HCT116 (cell line): ENCODE measurements around the gene ALDH4A1. TPM values are rescaled to one million over a fixed set of nuclear protein-coding genes. Genes with fewer than 3 reads are reported as not detected.

Experiments used
- ATF3 ChIP-seq: IDR thresholded peaks from 2 replicates; pipeline ENCODE4 v1.6.1; 2012
- CBX3 ChIP-seq: IDR thresholded peaks from 2 replicates; pipeline ENCODE4 v1.6.1; 2012; ENCODE audit warnings: low read depth
- CTCF ChIP-seq, 3 experiments: fragments of 200-600 bp in 1 of 3; sonication (generic) in 1 of 3; IDR thresholded peaks in 2 of 3; conservative IDR thresholded peaks in 1 of 3; 2 replicates each; pipeline ENCODE4 v1.5.1; 2012 to 2017; ENCODE audit warnings: low read depth in 2 of 3, low read length in 2 of 3, antibody characterized with exemption in 1 of 3, borderline replicate concordance in 1 of 3, control low read depth in 1 of 3, mild to moderate bottlenecking in 1 of 3, mixed read lengths in 1 of 3, mixed run types in 1 of 3, moderate library complexity in 1 of 3; ENCODE audit not compliant: insufficient read depth in 1 of 3
- ELF1 ChIP-seq: IDR thresholded peaks from 2 replicates; pipeline ENCODE4 v1.6.1; 2012; ENCODE audit warnings: low read depth, borderline replicate concordance
- EZH2phosphoT487 ChIP-seq: fragments of 200-600 bp; IDR thresholded peaks from 2 replicates; pipeline ENCODE4 v1.6.1; 2018; ENCODE audit warnings: antibody characterized with exemption, borderline replicate concordance
- JUND ChIP-seq: IDR thresholded peaks from 2 replicates; pipeline ENCODE4 v1.6.1; 2012
- MAX ChIP-seq: IDR thresholded peaks from 2 replicates; pipeline ENCODE4 v1.6.1; 2012
- ZNF274 ChIP-seq: fragments of 200-500 bp; sonication (Bioruptor generic); IDR thresholded peaks from 2 replicates; pipeline ENCODE4 v1.6.1; 2014; ENCODE audit warnings: mild to moderate bottlenecking, low read depth, low read length, inconsistent platforms
- total RNA-seq: library from RNA; stranded (reverse); gene quantifications from one replicate; pipeline ENCODE4 v1.2.1, GENCODE V29; 2021; ENCODE audit not compliant: unreplicated experiment
- TF ChIP-seq, protein P1 (sequence below): IDR thresholded peaks from 2 replicates; pipeline ENCODE4 v1.6.1; 2011; ENCODE audit warnings: mild to moderate bottlenecking, low read length, moderate library complexity; ENCODE audit not compliant: insufficient replicate concordance; ENCODE audit errors: extremely low read depth

ALDH4A1 gene
- total RNA-seq, 1 experiment from 2014 or later: 12.6 TPM

DNA sequence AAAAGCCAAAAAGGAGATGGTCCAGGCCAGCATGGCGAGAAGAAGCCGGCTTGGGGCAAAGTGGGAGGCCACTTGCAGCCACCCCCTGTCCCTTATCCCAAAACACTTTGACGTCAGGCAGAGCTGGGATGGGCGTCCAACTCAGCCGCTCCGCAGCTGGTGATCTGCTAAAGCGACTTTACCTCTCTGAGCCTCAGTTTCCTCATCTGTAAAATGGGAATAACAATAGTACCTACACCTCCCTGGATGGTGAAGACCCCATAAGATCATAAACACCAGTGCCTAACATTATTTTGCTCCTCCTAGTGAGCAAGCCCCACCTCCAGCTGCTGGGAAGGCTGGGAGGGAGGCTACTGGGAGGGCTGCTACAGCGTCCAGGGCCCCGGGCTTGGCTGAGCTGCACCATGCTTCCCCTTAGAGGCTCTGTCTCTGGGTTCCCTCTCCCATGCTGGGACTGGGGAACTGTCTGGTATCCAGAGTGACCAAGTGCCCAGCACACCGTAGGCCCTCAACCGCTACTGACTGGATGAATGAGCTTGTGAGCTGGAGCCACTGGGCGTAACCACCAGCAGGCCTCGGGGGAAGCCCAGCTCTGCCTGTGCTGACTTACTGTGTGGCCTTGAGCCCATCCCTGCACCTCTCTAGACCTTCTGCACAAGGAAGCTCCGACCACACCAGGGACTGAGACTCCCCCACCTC lies 35.8 kb upstream of the ALDH4A1 start (continued):
- TF ChIP-seq, protein P1, sequence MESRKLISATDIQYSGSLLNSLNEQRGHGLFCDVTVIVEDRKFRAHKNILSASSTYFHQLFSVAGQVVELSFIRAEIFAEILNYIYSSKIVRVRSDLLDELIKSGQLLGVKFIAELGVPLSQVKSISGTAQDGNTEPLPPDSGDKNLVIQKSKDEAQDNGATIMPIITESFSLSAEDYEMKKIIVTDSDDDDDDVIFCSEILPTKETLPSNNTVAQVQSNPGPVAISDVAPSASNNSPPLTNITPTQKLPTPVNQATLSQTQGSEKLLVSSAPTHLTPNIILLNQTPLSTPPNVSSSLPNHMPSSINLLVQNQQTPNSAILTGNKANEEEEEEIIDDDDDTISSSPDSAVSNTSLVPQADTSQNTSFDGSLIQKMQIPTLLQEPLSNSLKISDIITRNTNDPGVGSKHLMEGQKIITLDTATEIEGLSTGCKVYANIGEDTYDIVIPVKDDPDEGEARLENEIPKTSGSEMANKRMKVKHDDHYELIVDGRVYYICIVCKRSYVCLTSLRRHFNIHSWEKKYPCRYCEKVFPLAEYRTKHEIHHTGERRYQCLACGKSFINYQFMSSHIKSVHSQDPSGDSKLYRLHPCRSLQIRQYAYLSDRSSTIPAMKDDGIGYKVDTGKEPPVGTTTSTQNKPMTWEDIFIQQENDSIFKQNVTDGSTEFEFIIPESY: no peak
- TF ChIP-seq ZNF274 (no peak), ELF1 (no peak), CBX3 (no peak), JUND (no peak), MAX (no peak), ATF3 (no peak), EZH2phosphoT487 (no peak), CTCF (IDR thresholded peaks at IDR 0.05 in 2 of 3, conservative IDR thresholded peaks at IDR 0.05 in 1 of 3; ENCODE audit: borderline replicate concordance in 1 of 3, insufficient read depth in 1 of 3, low read depth in 2 of 3, low read length in 2 of 3) (no peak)
